ENCODE results near the gene DENND1C.

The DENND1C gene

DNA sequence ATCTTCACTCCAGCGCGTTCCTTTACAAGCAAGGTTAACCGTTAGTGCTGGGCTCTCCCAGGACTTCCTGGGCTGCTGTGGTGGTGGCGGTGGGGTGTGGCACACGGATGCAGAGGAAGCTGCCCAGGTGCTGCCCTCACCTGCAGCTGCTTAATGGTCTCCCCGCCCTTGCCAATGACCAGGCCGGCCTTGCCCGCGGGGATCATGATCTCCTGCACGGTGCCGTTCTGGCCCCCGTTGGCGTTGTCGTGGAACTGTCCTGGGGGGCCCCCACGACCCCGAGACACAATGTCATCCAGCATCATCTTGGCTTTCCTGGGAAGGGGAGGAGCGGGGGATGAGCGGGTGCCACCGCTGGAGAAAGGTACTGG, 63.0 kb downstream of the DENND1C start:
- TF ChIP-seq, protein P1, sequence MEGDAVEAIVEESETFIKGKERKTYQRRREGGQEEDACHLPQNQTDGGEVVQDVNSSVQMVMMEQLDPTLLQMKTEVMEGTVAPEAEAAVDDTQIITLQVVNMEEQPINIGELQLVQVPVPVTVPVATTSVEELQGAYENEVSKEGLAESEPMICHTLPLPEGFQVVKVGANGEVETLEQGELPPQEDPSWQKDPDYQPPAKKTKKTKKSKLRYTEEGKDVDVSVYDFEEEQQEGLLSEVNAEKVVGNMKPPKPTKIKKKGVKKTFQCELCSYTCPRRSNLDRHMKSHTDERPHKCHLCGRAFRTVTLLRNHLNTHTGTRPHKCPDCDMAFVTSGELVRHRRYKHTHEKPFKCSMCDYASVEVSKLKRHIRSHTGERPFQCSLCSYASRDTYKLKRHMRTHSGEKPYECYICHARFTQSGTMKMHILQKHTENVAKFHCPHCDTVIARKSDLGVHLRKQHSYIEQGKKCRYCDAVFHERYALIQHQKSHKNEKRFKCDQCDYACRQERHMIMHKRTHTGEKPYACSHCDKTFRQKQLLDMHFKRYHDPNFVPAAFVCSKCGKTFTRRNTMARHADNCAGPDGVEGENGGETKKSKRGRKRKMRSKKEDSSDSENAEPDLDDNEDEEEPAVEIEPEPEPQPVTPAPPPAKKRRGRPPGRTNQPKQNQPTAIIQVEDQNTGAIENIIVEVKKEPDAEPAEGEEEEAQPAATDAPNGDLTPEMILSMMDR (IDR thresholded peaks at IDR 0.05; ENCODE audit: extremely low read depth, insufficient read depth, missing control alignments), result no peak
- no peak for DNase-seq (ENCODE audit: low spot score)
- in situ Hi-C loops (cut with MboI; ENCODE audit: low pct_unique_long_range_greater_than_20kb, low sequenced_read_pairs, unreplicated experiment), result no loop called here

DNA sequence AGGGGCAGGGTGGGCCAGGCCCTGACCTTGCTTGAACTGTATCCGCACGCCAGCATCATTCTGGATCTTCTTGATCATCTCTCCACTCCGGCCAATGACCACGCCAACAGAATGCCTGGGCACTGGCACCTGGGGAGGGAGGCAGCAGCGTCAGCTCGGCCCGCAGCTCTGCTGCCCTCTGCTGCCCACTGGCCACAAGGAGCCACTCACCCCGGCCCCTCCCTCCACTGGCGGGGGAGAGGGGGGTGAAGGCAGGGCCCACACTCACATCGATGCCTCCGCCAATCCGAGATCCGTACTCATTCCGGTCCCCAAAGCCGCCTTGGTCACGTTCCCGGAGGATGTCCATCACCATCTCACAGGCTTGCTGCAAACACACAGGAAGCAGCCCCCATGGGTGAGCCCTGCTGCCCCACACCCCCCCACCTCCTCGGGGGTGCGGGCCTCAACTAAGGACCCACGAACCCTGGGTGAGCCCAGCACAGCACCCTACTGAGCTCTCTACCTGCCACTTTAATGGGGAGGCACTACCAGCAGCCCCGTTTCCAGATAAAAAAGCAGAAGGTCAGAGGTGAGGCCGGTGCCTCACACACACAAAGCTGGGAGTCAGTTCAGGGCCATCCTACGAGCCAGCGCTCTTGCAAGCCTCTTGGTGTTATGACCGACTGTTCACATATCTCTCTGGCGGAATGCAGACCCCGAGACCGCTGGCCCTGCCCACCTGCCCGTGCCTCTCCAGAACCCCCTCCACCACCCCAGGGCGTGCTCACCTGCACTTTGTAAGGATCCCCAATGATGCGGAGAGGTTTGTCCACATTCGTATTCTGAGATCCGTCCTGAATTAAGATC, 63.6 kb downstream of the DENND1C start:
- in situ Hi-C loops (cut with MboI; ENCODE audit: low pct_unique_long_range_greater_than_20kb, low sequenced_read_pairs, unreplicated experiment), result no loop called here
- no peak for DNase-seq (ENCODE audit: low spot score)

More for the DNA sequence above, 63.6 kb downstream of the DENND1C start:
- TF ChIP-seq, protein P1 (IDR thresholded peaks at IDR 0.05; ENCODE audit: extremely low read depth, insufficient read depth, missing control alignments), result peak; percentile 24
